Common myeloid progenitor, CD34-positive (primary cell): Measurements from ENCODE around the gene IL36B.

Experiments used
- CTCF ChIA-PET: fragments of 350-600 bp; sonication (Branson Sonifier 250); formaldehyde crosslinking; loops from one replicate; lab custom pipeline; 2021; ENCODE audit warnings: antibody characterized with exemption; lab: Charles Lee
- POLR2A ChIA-PET: fragments of 350-600 bp; sonication (Branson Sonifier 250); formaldehyde crosslinking; loops from one replicate; lab custom pipeline; 2021; ENCODE audit warnings: antibody characterized with exemption; lab: Charles Lee
- DNase-seq, 3 donors: peaks; one replicate each; pipeline versions ENCODE4 v3.0.0 to v3.0.0-alpha.2; 2013
- H3K27ac ChIP-seq, 2 experiments: 1 replicate in 1 of 2; 2 replicates in 1 of 2; pipeline ENCODE4 v1.7.0; 2013; ENCODE audit warnings: inconsistent platforms in 2 of 2, low read length in 2 of 2, mild to moderate bottlenecking in 2 of 2, low read depth in 1 of 2, moderate library complexity in 1 of 2; ENCODE audit not compliant: severe bottlenecking in 2 of 2, insufficient read depth in 1 of 2, poor library complexity in 1 of 2
- H3K27me3 ChIP-seq, 5 experiments: replicated peaks in 2 of 5; 1 replicate in 3 of 5; 2 replicates in 2 of 5; pipeline versions ENCODE4 v1.6.1 to v1.7.0; 2013; ENCODE audit warnings: low read length in 4 of 5, mild to moderate bottlenecking in 2 of 5, moderate library complexity in 2 of 5, inconsistent platforms in 1 of 5; ENCODE audit not compliant: insufficient read depth in 5 of 5, control insufficient read depth in 4 of 5
- H3K36me3 ChIP-seq, 4 experiments: 1 replicate in 2 of 4; 2 replicates in 2 of 4; pipeline versions ENCODE4 v1.6.1 to v1.7.0; 2013; ENCODE audit warnings: low read length in 3 of 4, control low read depth in 1 of 4, mild to moderate bottlenecking in 1 of 4; ENCODE audit not compliant: control insufficient read depth in 4 of 4, insufficient read depth in 4 of 4
- H3K4me1 ChIP-seq, 4 experiments: 1 replicate in 3 of 4; 2 replicates in 1 of 4; pipeline versions ENCODE4 v1.6.1 to v1.7.1; 2013; ENCODE audit warnings: low read length in 3 of 4, mild to moderate bottlenecking in 3 of 4, control low read depth in 1 of 4, inconsistent platforms in 1 of 4, moderate library complexity in 1 of 4; ENCODE audit not compliant: control insufficient read depth in 4 of 4, insufficient read depth in 4 of 4; ENCODE audit errors: control extremely low read depth in 1 of 4
- H3K4me3 ChIP-seq, 7 experiments: 1 replicate in 4 of 7; 2 replicates in 3 of 7; pipeline versions ENCODE4 v1.5.1 to v1.7.0; 2013; ENCODE audit warnings: mild to moderate bottlenecking in 7 of 7, low read length in 6 of 7, moderate library complexity in 6 of 7, inconsistent platforms in 2 of 7, low read depth in 2 of 7, control low read depth in 1 of 7; ENCODE audit not compliant: insufficient read depth in 4 of 7, control insufficient read depth in 1 of 7; ENCODE audit errors: extremely low read depth in 1 of 7
- H3K9me3 ChIP-seq, 5 experiments: 1 replicate in 4 of 5; 2 replicates in 1 of 5; pipeline versions ENCODE4 v1.6.1 to v1.7.1; 2013; ENCODE audit warnings: low read length in 4 of 5, mild to moderate bottlenecking in 2 of 5, inconsistent platforms in 1 of 5, low read depth in 1 of 5, moderate library complexity in 1 of 5; ENCODE audit not compliant: control insufficient read depth in 4 of 5, insufficient read depth in 2 of 5; ENCODE audit errors: control extremely low read depth in 1 of 5
- WGBS: methylation state at CpG from one replicate; pipeline ENCODE4 v1.1.5; 2013; ENCODE audit not compliant: insufficient coverage; 5-methylcytosine and 5-hydroxymethylcytosine counted together

The IL36B gene

GRCh38 chr2:113076954-113077669 is 24.4 kb upstream of the IL36B start:
- ChIA-PET POLR2A (no interaction called here), CTCF (interaction anchor here (0.5 to 10.6 kb wide), 3 partner anchors 62 to 206 kb away, joined by 3 to 127 read pairs (median 57); no protein-coding TSS in a partner anchor)
- Histone ChIP-seq H3K9me3 (no peaks in the 10 kb centered on the region), H3K27me3 (no peaks in the 10 kb centered on the region), H3K4me3 (no peak overlapping the region), H3K27ac (no peak overlapping the region), H3K4me1 (peaks cover 0 to 6% (median 0%) of the 10 kb centered on the region in 4 experiments), H3K36me3 (no peaks in the 10 kb centered on the region)
- DNase-seq = no peak
- no CpG with 5 or more reads among the region's 3 CpGs for WGBS

GRCh38 chr2:113075600-113075999 is 22.9 kb upstream of the IL36B start:
- WGBS = 93% methylated on average over 3 of the region's 3 CpGs
- DNase-seq = no peak
- H3K27ac ChIP-seq = no peak overlapping the region
- H3K9me3 ChIP-seq = no peaks in the 10 kb centered on the region
- no peak overlapping the region for H3K4me3 ChIP-seq
- H3K4me1 ChIP-seq = peaks cover 0 to 6% (median 0%) of the 10 kb centered on the region in 4 experiments
- POLR2A ChIA-PET = no interaction called here
- no peaks in the 10 kb centered on the region for H3K36me3 ChIP-seq
- no peaks in the 10 kb centered on the region for H3K27me3 ChIP-seq
- CTCF ChIA-PET = interaction anchor here (1.1 to 6.9 kb wide), 2 partner anchors 63 to 124 kb away, joined by 8 to 57 read pairs; no protein-coding TSS in a partner anchor

DNA sequence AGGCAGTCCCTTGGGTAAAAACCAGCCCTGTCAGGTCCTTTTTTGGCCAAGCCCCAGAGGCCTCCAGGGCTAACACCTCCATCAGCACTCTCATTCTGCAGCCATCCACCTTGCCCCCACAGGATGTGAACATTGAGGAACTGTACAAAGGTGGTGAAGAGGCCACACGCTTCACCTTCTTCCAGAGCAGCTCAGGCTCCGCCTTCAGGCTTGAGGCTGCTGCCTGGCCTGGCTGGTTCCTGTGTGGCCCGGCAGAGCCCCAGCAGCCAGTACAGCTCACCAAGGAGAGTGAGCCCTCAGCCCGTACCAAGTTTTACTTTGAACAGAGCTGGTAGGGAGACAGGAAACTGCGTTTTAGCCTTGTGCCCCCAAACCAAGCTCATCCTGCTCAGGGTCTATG is 22.4 kb upstream of the IL36B start:
- CTCF ChIA-PET = interaction anchor here (6.9 kb wide), 1 partner anchor 125 kb away, joined by 57 read pairs; no protein-coding TSS in a partner anchor
- peaks cover 0 to 6% (median 0%) of the 10 kb centered on the region in 4 experiments for H3K4me1 ChIP-seq
- POLR2A ChIA-PET = no interaction called here
- DNase-seq = peak in 2 of 3 donors; percentile 9 to 12
- H3K27ac ChIP-seq = no peak overlapping the region
- WGBS = 43% methylated on average over 4 of the region's 5 CpGs
- no peak overlapping the region for H3K4me3 ChIP-seq
- no peaks in the 10 kb centered on the region for H3K36me3 ChIP-seq
- H3K9me3 ChIP-seq = no peaks in the 10 kb centered on the region
- no peaks in the 10 kb centered on the region for H3K27me3 ChIP-seq

- ChIA-PET CTCF (interaction anchor here (1.2 to 2.3 kb wide), 3 partner anchors 9 to 15 kb away, joined by 3 to 5 read pairs (median 4); partner anchors contain the start of gene IL36RN), POLR2A (no interaction called here)
- no peak for DNase-seq
- Histone ChIP-seq H3K36me3 (no peaks in the 10 kb centered on the region), H3K4me1 (peaks cover 0 to 6% (median 0%) of the 10 kb centered on the region in 4 experiments), H3K9me3 (no peaks in the 10 kb centered on the region), H3K4me3 (no peak overlapping the region), H3K27me3 (no peaks in the 10 kb centered on the region), H3K27ac (no peak overlapping the region)
- WGBS = 93% methylated on average over 2 of the region's 3 CpGs
Measured at GRCh38 chr2:113073325-113073834, 20.7 kb upstream of the IL36B start.

- no peaks in the 10 kb centered on the region for H3K36me3 ChIP-seq
- no peaks in the 10 kb centered on the region for H3K27me3 ChIP-seq
- H3K9me3 ChIP-seq = no peaks in the 10 kb centered on the region
- ChIA-PET CTCF (interaction anchor here (1.2 to 2.3 kb wide), 3 partner anchors 8 to 14 kb away, joined by 3 to 5 read pairs (median 4); partner anchors contain the start of gene IL36RN), POLR2A (no interaction called here)
- no peak overlapping the region for H3K27ac ChIP-seq
- H3K4me1 ChIP-seq = peaks cover 0 to 6% (median 0%) of the 10 kb centered on the region in 4 experiments
- DNase-seq = no peak
- WGBS = 80% methylated on average over 1 of the region's 4 CpGs
- H3K4me3 ChIP-seq = no peak overlapping the region
Measured at GRCh38 chr2:113072584-113072983, 19.9 kb upstream of the IL36B start.

GRCh38 chr2:113070606-113070975 is 17.9 kb upstream of the IL36B start:
- ChIA-PET POLR2A (no interaction called here), CTCF (interaction anchor here (1.2 kb wide), 1 partner anchor 9 kb away, joined by 3 read pairs; no protein-coding TSS in a partner anchor)
- no peak overlapping the region for H3K4me3 ChIP-seq
- H3K27ac ChIP-seq = no peak overlapping the region
- no peaks in the 10 kb centered on the region for H3K9me3 ChIP-seq
- no peak for DNase-seq
- H3K27me3 ChIP-seq = no peaks in the 10 kb centered on the region
- WGBS = 100% methylated on average over 1 of the region's 1 CpG
- H3K36me3 ChIP-seq = no peaks in the 10 kb centered on the region
- peaks cover 0 to 6% (median 0%) of the 10 kb centered on the region in 4 experiments for H3K4me1 ChIP-seq
